Measurements from ENCODE around the gene TMEM267.

DNA sequence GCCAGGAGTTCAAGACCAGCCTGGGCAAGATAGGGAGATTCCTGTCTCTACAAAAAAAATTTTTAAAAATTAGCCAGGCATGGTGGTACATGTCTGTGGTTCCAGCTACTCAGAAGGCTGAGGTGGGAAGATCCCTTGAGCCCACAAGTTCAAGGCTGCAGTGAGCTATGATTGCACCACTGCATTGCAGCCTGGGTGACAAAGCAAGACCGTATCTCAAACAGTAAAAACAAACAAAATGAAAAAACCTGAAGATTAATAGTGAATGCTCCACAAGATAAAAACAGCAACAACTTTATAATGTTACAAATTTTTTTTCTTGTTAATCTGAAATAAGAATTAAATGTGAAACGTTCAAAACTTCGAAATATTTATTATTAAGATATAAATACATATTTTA, 2.7 kb upstream of the TMEM267 start:
- no peak for TF ChIP-seq POLR2A (IDR thresholded peaks at IDR 0.05)
- TF ChIP-seq, protein P1, sequence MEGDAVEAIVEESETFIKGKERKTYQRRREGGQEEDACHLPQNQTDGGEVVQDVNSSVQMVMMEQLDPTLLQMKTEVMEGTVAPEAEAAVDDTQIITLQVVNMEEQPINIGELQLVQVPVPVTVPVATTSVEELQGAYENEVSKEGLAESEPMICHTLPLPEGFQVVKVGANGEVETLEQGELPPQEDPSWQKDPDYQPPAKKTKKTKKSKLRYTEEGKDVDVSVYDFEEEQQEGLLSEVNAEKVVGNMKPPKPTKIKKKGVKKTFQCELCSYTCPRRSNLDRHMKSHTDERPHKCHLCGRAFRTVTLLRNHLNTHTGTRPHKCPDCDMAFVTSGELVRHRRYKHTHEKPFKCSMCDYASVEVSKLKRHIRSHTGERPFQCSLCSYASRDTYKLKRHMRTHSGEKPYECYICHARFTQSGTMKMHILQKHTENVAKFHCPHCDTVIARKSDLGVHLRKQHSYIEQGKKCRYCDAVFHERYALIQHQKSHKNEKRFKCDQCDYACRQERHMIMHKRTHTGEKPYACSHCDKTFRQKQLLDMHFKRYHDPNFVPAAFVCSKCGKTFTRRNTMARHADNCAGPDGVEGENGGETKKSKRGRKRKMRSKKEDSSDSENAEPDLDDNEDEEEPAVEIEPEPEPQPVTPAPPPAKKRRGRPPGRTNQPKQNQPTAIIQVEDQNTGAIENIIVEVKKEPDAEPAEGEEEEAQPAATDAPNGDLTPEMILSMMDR (IDR thresholded peaks at IDR 0.05), result no peak
